Mucosa of descending colon (tissue), 3 donors: Measurements from ENCODE around the gene FH. TPM values are rescaled to one million over a fixed set of nuclear protein-coding genes. Genes with fewer than 3 reads are reported as not detected.

Experiments
- ATAC-seq: fragments of 200-7000 bp; cut with Tn5 transposase; one replicate; pipeline ENCODE4 v1.9.1; 2020; ENCODE audit warnings: mild to moderate bottlenecking, moderate library complexity
- DNase-seq, 3 donors: peaks; one replicate each; pipeline ENCODE4 v3.0.0-alpha.2; 2020
- H3K36me3 ChIP-seq: fragments of 200-600 bp; one replicate; pipeline ENCODE4 v1.8.0; 2021; ENCODE audit warnings: low read depth, mild to moderate bottlenecking
- H3K4me1 ChIP-seq: fragments of 200-600 bp; one replicate; pipeline ENCODE4 v1.8.0; 2021; ENCODE audit warnings: low read depth, mild to moderate bottlenecking
- H3K4me3 ChIP-seq: fragments of 200-600 bp; one replicate; pipeline ENCODE4 v1.8.0; 2021; ENCODE audit warnings: mild to moderate bottlenecking
- H3K9me3 ChIP-seq: fragments of 200-600 bp; one replicate; pipeline ENCODE4 v1.8.0; 2021; ENCODE audit warnings: mild to moderate bottlenecking
- CTCF ChIP-seq: fragments of 200-600 bp; IDR thresholded peaks from one replicate; pipeline ENCODE4 v1.8.0; 2022; ENCODE audit warnings: antibody characterized with exemption, mild to moderate bottlenecking
- intact Hi-C, 2 donors: fragments of 100-400 bp; cut with DNase I in 1 of 2; cut with micrococcal nuclease in 1 of 2; formaldehyde crosslinking; loops; one replicate each; pipeline versions ENCODE4 v1.11.0 to v1.11.1; 2022; cut with DNase I, micrococcal nuclease
- total RNA-seq, 3 donors: library from RNA; stranded (reverse); fragmentation: NEBNext Ultra II Directional in 2 of 3; extraction: Animal tissue kit (Norgen Biotek cat#: 25700) in 2 of 3; gene quantifications; one replicate each; pipeline versions ENCODE4 v1.2.1 to v1.2.4, GENCODE V29; 2021 to 2023
- donor health status: DM: no; HTN: no; CAD: no; lungs with moderate emphysema.
- donor health status: DM: no; HTN: no; CAD: no.
- donor health status: DM: no; HTN: yes; CAD: no.

FH gene
- total RNA-seq, 3 donors from 2014 or later, result 81.0 to 103 (median 96.0) TPM

GRCh38 chr1:241479294-241479693, 40.3 kb downstream of the FH start:
- no peaks in the 10 kb centered on the region for H3K4me1 ChIP-seq
- intact Hi-C loops, result no loop called here

GRCh38 chr1:241475671-241476070, 43.9 kb downstream of the FH start:
- no peak for ATAC-seq
- intact Hi-C loops, result no loop called here
- no peak for DNase-seq
- Histone ChIP-seq H3K4me3 (no peak overlapping the region), H3K4me1 (no peaks in the 10 kb centered on the region), H3K9me3 (no peaks in the 10 kb centered on the region), H3K36me3 (no peaks in the 10 kb centered on the region)
- TF ChIP-seq CTCF, result no peak

More at GRCh38 chr1:241479294-241479693, 40.3 kb downstream of the FH start:
- no peak for ATAC-seq
- DNase-seq, result no peak
- no peaks in the 10 kb centered on the region for H3K9me3 ChIP-seq
- no peaks in the 10 kb centered on the region for H3K36me3 ChIP-seq
- no peak for TF ChIP-seq CTCF
- H3K4me3 ChIP-seq, result no peak overlapping the region

GRCh38 chr1:241473026-241473425, 46.5 kb downstream of the FH start:
- Histone ChIP-seq H3K9me3 (no peaks in the 10 kb centered on the region), H3K4me3 (no peak overlapping the region), H3K4me1 (no peaks in the 10 kb centered on the region), H3K36me3 (no peaks in the 10 kb centered on the region)
- TF ChIP-seq CTCF, result no peak
- DNase-seq (no peak), ATAC-seq (no peak)
- intact Hi-C loops, result no loop called here

DNA sequence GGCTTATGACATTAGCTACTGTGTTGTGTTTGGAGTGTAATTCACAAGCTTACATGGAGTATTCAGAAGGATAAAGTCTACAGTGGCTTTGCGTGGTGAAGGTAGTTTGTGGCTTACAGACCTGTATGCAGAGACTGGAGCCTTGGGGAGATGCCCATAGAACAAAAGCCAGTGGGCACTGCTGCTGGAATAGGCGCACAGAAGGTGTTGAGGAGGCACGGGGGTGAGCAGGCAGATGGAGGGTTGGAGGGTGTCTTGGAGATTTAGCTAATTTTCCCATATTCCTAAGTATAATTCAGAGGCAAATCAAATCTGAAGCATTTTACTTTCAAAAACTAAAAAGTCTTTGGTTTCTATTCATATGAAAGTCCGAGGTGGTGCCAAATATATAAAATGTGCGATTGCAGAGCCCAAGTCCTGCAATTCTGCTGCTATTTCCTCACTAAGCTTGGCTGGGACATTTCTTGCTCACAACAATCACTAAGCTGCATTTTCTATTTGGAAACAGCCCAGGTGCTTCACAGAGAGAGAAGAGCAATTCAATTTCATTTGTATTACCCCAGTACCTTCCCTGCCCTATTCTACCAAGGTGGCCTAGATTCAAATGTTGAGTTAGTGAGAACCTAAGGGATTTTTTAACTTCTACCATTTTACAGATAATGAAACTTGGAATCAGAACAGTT, 48.5 kb downstream of the FH start:
- ATAC-seq (no peak), DNase-seq (no peak)
- Histone ChIP-seq H3K4me3 (no peak overlapping the region), H3K9me3 (no peaks in the 10 kb centered on the region), H3K4me1 (no peaks in the 10 kb centered on the region), H3K36me3 (no peaks in the 10 kb centered on the region)
- no peak for TF ChIP-seq CTCF
- intact Hi-C loops, result no loop called here

DNA sequence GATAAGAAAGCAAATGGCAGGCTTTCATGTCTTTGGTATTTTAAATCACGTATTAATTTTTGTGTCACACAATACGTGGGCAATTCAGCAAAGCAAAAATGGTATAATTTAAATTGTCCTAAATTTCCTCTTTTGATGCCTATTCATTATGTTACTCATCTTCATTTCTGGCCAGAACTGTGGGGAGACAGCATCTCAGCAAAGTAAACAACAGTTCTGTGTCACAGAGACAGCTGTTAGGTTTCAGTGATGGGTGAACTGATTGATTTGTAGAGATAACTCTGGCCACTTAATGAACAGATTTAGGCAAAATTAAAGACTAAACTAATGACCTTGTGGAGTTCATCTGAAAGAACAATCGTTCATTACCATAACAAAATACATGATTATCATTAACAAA, 49.2 kb downstream of the FH start:
- Histone ChIP-seq H3K36me3 (no peaks in the 10 kb centered on the region), H3K4me1 (no peaks in the 10 kb centered on the region), H3K4me3 (no peak overlapping the region), H3K9me3 (no peaks in the 10 kb centered on the region)
- TF ChIP-seq CTCF, result no peak
- intact Hi-C loops, result no loop called here
- ATAC-seq (no peak), DNase-seq (no peak)

DNA sequence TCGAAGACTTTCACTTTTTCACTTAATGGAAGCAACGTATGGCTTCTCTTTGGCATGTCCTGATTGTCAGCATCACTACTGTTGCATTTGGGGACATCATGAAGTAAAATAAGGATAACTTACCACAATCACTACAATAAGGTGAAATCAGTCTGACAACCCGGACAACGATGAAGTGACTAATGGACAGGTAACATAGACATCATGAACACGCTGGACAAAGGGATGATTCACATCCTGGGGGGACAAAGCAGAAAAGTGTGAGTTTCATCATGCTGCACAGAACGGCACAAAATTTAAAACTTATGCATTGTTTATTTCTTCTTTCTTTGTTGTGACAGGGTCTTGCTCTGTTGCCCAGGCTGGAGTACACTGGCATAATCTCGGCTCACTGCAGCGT, 53.9 kb downstream of the FH start:
- intact Hi-C loops, result no loop called here
- ATAC-seq, result no peak
- H3K9me3 ChIP-seq, result no peaks in the 10 kb centered on the region

More for the DNA sequence above, 53.9 kb downstream of the FH start:
- Histone ChIP-seq H3K36me3 (no peaks in the 10 kb centered on the region), H3K4me1 (no peaks in the 10 kb centered on the region), H3K4me3 (no peak overlapping the region)
- no peak for DNase-seq
- no peak for TF ChIP-seq CTCF
